Measurements from ENCODE around the gene TMEM260.

- TF ChIP-seq CTCF (IDR thresholded peaks at IDR 0.05) (no peak), POLR2A (IDR thresholded peaks at IDR 0.05) (no peak)
Observed at GRCh38 chr14:56594428-56594827, 14.8 kb downstream of the TMEM260 start.
